22Rv1 (cell line): Measurements from ENCODE around the gene TGM1.

ENCODE experiments used
- CTCF ChIP-seq: fragments of 450-650 bp; IDR thresholded peaks from 2 replicates; pipeline ENCODE4 v1.5.1; 2017; ENCODE audit warnings: mild to moderate bottlenecking
- ZFX ChIP-seq: fragments of 450-650 bp; IDR thresholded peaks from 2 replicates; pipeline ENCODE4 v1.6.1; 2017; ENCODE audit warnings: antibody characterized with exemption, borderline replicate concordance

GRCh38 chr14:24206260-24207103, 56.5 kb downstream of the TGM1 start:
- no peak for TF ChIP-seq CTCF
- TF ChIP-seq ZFX: no peak
